CD4-positive, alpha-beta T cell treated with Interleukin-6 for 4 hours (primary cell): ENCODE data around the gene PSMA7.

Experiments used
- DNase-seq: peaks from one replicate; pipeline ENCODE4 v3.0.0-alpha.2; 2020; ENCODE audit warnings: mixed read lengths

PSMA7 gene

DNA sequence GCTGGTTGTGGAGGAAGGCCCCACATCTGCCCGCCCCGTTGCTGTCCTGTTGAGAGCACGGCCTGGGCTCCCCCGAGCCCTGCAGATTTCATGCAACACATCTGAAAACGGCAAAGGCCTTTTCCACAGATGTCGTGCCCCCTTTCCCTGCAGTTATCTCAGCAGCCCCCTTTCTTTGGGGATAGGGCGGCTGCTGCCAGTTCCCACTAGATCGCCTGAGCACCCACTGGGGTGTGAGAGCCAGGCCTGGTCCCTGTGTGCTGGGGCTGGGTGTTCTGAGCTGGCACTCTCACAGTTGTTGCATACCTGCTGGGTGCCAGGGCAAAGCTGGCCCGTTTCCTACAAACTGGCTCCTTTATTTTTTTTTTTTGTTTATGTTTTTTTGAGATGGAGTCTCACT is 27.3 kb upstream of the PSMA7 start:
- no peak for DNase-seq

DNA sequence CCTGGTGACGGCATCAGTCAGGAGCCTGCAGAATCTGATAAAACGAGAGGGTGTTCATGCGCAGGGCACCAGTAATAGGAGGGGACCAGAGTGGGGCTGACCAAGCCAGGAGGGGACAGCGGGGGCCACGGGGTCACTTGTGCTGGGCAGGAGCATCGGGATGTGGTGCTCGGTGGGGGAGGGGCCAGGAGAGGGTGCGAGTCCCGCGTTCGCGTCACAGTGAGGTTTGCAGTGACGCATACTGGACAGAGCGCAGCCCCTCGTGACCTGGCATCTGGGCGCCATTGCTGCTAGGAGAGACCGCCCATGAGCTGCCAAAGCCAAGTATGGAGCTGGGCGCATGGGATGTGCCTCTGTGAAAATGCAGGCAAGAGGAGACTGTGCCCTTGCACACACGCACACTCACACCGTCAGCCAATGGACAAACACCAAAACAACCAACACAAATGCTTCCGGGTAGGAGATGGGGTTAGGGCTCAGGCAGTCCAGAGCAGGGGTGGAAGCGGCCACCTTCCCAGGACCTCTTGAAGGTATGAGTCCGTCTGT is 25.8 kb upstream of the PSMA7 start:
- no peak for DNase-seq

DNA sequence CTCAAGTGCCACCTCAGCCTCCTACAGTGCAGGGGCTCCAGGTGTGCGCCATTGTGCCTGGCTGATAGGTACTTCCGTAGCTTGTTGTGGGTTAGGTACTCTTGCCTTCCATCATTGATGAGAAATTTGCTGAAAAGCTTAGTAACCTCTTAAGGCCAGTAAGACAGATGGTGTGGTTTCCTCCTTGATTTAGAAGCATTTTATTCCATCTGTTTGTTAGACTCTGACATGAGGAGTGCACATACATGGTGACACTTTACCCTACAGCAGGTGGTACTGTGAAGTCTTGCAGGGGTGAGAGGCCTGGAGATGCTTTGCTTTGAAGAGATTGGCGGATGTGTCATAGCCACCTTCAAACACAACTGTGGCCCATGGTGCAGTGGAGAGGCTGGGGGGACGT is 24.9 kb upstream of the PSMA7 start:
- no peak for DNase-seq

DNA sequence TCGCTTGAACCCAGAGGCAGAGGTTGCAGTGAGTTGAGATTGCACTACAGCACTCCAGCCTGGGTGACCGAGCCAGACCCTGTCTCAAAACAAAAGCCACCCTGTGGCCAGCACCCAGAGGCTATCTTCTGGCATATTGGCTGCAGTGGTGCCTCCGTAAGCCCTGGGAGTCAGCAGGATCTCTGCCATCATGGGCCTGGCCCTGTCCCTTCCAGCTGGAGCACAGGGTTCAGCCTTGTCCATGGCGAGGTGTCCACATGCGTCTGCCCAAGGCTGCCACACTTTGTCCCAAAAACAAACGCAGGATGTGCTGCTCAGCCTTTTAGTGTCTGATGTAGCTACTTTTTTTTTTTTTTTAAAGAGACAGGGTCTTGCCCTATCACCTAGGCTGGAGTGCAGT is 24.3 kb upstream of the PSMA7 start:
- no peak for DNase-seq

DNA sequence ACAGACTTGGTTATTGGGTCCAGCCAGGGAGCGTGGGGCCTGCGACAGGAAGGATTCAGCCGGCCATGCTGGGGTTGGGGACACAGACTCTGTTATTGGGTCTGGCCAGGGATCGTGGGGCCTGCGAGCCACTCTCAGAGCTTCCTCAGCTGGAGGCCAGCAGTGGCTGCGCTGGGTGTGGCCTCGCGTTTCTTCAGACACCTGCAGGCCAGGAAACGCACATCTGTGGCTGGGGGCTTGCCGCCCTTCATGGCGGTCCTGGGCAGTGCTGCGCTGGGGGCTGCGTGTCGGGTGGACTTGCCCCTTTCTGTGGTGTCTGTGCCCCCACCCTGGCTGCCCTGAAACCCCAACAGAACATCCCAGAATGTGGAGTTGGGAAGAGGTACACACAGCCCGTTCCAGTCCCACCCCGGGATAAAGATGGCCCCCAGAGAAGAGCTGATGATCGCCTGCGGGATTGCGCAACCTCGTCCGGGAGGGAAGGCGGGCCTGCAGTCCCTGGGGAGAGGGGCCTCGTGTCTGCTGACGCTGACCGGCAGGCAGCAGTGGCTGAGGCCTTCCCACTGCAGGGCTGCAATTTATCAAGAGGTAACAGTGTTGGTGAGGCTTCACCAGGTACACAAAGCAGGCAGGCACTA is 22.7 kb upstream of the PSMA7 start:
- DNase-seq: no peak

DNA sequence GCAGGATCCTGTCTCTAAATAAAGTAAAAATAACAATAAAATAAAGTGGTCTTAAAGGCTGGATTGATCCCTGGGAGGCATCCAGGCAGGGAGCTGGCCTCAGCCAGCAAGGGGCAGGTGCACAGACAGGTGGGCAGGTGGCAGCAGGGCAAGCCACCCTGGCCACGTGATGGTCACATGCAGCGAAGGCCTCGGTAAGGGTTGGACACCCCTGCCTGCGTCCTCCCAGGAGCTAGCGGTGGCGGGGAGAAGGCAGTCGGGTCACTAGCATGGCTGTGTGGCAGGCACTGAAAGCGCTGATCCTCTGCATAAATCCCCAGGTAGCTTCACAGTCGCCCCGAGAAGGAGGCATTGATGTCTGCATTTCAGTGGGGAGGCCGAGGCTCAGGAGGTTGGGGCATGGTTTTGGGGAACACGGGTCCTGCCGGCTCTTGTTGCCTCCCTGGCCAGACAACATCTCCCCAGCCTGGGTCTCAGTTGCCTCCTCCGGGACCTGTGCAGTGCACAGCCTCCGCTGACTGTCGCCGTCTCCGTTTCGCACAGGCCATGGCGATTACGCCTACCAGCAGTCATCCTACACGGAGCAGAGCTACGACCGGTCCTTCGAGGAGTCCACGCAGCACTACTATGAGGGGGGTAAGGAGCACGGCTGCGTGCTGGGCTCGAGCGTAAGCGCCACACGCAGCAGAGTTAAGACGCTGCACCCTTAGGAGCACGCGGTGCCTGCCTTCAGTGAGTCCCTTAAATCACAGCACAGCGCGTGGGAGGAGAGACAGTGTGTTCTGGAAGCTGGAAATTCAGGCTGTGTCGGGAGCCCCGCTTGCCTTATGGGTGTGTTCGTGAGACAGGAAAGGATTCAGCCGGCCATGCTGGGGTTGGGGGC is 21.9 kb upstream of the PSMA7 start:
- DNase-seq: no peak

DNA sequence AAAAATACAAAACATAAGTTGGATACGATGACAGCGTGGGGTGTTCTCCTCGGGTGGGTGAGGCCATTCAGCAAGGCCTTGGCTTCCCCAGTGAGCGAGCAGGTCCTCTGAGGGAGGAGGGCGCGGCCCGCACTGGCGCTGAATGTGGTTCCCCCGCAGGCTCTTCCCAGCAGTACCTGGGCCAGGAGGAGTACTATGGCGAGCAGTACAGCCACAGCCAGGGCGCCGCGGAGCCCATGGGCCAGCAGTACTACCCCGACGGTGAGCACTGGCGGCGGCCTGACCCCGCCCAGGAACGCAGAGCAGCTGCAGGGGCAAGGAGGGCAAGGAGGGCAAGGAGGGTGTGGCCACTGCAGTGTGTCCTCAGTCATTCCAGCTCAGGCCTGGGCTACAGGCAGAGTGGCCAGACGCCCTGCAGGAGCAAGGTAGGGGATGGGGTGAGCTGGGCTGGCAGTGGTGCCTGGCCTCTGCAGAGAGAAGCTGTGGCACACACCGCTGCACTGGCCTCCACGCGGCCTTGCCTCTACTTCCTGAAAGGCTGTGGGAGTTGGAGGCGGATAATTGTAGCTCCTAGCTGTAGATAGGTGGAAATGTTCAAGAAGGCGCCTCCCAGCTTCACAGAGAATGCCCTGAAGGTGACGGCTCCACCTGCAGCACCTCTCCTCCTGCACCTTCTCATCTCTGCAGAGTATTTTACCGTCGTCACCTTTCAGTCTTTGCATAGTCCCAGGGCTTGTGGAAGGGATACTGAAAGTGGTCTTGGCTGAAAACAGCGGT is 21.0 kb upstream of the PSMA7 start:
- DNase-seq: no peak

DNA sequence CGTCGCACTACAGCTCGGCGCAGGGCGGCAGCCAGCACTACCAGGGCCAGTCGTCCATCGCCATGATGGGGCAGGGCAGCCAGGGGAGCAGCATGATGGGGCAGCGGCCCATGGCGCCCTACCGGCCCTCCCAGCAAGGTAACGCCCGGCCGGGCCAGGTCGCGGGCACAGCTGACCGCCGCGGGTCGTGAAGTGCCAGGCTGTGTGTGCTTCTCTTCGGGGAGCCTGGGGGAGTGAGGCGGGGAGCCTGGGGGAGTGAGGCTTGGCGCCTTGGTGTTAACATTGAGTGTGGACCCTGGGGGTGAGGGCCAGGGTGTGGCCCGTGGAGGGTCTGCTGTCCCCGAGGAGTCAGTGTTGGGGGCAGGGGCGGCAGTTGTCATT is 20.3 kb upstream of the PSMA7 start:
- DNase-seq: no peak

DNA sequence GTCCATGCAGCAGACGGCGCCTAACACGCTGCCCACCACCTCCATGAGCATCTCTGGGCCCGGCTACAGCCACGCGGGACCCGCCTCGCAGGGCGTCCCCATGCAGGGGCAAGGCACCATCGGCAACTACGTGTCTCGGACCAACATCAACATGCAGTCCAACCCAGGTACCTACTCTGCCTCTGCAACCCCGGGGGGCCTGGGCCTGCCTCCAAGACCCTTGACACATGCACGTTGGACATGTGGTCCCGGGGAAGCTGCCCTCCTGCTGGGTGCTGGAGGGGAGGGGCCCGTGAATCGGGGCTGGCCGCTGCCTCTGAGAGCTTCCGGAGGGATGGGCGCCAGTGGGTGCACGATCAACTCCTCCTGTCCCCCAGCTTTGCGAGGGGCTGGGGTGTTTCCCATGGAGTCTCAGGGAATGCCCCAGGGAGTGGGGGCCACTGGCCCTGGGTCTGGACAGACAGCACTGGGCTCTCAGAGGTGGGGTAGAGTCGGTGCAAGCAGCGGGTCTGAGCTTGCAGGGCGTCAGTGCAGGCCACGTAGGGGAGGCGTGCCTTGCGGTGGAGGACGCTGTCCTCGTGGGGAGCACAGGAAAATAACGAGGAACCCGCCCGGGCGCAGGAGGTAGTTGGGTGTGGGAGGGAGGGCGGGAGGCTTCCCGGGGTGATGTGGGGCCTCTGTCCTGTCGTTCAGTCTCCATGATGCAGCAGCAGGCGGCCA is 19.7 kb upstream of the PSMA7 start:
- no peak for DNase-seq

DNA sequence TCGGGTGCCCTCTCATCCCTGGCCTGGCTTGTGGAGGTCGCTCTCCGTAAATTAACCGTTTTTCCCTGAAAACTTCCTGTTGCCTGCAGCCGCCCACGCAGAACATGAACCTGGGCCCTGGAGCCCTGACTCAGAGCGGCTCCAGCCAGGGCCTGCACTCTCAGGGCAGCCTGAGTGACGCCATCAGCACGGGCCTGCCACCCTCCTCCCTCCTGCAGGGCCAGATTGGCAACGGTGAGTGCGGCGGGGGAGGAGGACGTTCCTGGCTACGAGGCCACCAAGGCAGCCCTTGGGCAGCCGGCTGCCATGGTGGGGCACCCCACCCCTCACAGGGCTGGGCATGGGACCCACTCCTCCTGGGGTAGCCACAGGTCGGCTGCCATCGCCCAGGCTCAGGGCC is 18.2 kb upstream of the PSMA7 start:
- no peak for DNase-seq

DNA sequence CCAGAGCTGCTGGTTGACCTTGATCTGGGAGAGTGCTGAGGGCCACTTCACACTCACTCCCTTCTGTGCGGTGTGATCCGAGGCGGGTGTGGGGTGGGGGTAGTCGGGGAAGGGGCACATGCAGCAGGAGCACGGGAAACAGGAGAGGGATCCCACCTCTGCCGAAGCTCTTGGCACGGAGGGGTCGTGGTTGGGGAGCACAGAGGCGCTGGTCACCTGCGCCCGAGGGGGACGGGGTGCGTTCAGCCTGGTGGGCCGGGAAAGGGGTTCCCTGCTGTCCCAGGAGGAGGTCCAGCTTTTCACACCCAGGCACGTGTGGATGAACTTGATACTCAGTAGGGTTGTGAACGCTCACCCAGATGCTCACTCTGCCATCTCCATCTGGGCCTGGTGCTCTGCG is 17.7 kb upstream of the PSMA7 start:
- DNase-seq: no peak

DNA sequence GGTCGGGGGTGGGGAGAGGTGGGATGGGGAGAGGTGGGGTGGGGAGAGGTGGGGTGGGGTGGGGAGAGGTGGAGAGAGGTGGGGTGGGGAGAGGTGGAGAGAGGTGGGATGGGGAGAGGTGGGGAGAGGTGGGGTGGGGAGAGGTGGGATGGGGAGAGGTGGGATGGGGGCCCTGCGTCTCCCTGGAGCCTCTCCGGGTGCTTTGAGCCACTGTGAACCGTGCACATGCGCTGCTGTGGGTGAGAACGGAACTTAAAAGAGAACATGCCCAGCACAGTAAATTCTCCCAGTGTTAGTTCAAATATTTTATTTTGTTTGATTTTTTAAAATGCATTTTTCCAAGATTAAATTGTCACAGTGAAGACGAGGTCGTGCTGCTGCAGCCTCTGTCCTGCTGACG is 17.1 kb upstream of the PSMA7 start:
- no peak for DNase-seq

DNA sequence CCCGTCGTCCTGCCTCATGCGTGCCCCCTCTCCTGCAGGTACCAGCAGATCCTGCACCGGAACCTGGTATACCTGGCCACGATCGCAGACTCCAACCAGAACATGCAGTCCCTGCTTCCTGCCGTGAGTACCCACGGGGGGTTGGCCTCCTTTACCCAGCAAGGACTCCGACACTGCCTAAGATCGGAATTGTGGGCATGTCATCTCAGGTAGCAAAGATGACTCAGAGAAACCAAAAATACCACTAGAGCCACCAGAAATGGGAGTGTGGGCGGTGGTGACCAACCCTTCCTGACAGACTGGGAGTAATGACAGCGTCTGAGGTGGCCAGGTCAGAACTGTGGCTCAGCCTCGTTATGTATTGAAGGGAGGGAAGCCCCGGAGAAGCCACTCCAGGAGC is 16.6 kb upstream of the PSMA7 start:
- peak; percentile 39 for DNase-seq

DNA sequence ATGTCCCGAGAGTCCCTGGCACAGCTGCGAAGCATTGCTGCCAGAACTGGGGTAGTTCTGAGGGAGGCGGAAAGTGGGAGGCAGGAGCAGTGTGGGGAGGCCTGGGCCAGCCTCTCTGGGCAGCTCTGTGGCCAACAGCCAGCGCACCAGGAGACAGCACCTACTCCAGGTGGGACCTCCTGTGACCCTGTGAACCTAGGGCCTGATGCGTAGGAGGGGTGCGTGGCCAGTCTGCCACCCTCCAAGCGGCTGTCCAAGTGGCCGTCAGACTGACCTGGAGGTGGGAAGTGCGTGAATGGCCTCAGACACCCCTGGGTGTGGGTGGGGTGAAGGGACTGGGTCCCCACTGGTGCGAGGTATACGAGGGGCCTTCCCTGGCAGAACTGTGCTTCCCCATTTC is 15.9 kb upstream of the PSMA7 start:
- no peak for DNase-seq

DNA sequence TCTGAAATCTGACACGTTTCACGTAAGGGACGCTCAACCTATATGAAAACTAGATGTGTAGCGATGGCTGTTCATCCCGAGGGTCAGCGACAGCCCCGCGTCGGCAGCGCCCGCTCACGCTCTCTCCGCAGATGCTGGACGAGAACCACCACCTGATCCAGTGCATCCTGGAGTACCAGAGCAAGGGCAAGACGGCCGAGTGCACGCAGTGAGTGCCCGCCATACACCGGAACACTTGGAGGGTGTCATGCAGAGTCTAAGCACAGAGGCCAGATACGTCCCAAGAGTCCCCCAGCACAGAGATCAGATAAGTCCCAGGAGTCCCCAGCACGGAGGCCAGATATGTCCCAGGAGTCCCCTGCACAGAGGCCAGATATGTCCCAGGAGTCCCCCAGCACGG is 15.3 kb upstream of the PSMA7 start:
- DNase-seq: no peak

DNA sequence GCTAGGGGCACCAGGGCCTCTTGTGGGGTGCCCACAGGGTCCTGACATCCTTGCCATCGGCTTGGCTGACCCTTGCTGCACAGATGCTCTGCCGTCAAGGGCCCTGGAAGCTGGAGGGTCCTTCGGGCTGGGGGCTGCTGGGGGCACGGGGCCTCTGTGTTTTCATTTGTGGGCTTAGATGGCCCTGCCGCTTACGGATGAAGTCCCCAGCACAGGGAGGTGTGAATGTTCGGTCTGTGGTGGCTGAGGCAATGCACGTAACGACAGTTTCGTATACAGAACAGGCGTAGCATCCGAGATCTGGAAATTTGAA is 14.8 kb upstream of the PSMA7 start:
- DNase-seq: no peak

DNA sequence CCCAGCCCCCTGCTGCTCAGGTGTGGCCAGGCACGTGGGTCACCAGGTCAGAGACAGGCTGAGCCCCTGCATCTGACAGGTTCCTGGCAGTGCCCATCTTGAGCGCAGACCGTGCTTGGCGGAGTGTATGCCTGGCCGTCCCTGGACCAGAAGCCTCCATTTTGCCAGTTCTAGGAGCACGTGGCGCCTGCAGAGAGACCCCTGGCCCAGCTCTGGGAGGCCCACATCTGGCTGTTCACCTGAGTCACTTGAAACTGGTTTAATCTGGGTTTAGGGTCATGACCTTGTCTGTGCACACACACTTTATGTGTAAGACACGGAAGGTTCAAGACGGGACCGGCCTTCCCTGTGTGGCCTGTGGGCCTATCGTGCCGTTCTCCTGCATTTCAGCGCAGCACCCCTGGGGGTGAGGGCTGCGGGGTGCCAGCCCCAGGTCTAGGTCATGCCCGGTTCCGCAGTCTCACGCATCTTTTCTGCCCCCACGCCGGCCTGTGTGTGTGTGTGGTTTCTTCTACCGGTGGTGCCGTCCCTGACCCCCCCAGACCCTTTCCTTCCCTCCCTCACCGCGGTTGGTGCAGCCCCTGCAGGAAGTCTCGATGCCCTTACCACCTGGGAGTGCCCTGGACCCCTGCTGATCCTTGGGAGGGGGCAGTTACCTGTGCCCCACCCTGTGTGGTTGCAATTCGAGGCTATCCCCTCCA is 14.3 kb upstream of the PSMA7 start:
- DNase-seq: no peak

DNA sequence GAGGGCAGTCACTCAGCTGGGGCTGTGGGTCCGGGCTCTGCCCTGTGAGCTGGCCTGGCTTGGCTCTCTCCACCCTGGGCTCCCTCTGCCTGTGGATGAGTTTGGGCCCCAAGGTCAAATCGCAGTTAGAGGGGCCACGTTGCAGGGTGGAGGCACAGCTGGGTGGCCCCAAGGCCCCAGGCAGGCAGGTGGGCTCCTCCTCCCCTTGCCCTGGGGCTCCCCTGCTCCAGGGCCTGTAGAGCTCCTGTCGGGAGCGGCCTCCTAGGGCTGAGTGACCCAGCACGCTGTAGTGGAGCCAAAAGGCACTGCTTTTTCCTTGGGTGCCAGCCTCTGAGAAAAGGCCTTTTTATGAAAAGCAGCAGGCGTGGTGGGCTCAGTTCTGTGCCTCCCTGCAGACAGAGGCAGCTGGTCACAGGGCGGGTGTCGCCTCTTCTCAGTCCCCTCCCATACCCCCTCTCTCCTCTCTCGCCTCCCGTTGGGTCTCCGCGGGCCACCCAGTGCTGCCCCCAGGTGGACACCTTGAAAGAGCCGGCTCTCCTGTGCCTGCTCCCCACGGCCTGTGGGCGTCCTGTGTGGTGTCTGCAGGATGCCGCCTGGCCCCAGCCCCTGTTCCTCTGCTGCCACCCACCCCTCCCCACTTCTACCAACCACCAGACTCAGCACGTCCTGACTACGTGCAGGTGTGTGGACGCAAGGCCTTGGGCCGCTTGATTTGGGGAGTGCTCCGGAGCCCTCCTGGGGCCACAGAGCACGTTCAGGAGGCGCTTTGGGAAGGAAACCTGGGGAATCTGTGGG is 13.6 kb upstream of the PSMA7 start:
- DNase-seq: peak; percentile 80

DNA sequence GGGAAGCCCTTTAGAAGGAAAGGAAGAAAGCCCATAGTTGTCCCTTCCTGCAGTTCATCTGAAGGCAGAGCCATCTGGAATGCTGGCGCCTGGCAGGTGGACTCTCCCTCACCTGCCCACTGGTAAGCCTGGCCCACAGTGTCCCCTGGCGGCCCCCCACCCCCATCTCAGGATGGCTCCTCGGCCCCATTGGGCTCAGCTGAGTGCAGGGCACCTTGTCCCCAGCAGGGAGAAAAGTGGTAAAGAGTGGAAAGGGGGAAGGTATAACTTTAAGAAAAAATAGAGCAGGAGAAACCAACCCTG is 13.0 kb upstream of the PSMA7 start:
- no peak for DNase-seq

DNA sequence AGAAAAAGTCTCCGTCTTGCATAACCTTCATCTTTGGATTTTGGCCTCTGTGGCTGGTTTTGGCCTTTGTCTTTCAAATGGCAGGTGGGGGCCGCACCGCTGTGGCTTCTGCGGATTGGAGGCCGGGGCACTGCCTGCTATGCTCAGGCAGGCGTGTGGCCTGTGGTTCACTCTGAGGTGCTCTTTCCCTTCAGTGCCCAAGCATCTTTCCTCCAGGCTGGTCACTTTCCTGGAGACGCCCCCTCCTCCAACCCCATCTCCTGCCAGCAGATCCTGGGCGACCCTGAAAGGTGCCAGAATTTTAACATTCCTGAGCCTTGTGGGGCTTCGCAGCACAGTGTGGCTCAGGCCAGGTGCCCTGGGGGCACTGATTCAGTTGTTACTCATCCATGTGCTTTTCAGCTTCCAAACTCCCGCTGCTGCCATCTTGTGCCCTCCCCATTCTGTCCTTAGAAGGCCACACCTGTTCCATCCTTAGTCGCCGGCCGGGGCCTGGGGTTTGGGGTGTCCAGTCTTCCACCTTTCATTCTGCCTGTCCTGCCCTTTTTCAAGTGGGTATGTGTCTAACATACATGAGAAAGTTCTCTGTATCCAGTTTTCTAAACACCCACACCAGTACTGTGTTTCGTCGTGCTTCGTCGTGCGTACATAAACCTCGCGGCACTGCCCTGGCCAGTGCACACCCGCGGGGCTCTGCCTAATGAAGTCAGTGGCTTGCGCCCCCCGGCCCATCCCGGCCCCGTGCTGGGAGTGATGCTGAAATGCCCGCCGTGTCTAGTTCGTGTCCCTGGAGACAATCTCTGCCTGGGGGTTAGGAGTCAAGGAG is 12.4 kb upstream of the PSMA7 start:
- no peak for DNase-seq

DNA sequence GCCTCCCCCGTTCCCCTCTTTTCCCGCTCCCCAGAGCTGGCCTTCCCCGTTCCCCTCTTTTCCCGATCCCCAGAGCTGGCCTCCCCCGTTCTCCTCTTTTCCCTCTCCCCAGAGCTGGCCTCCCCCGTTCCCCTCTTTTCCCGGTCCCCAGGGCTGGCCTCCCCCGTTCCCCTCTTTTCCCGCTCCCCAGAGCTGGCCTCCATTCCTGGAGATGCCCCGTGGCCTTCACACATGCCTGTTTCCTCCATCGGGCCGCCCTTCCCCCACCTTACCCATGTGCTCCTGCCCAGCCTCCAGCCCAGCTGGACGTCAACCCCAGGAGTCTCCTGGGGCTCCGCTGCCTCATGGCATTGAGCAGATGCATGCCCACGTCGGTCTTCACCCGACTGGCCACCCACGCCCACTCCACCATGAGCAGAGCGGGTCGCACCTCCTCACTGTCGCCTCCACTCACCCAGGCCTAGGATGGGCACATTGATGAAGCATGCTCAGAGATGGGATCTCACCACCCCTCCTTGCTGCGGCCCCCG is 8.7 kb upstream of the PSMA7 start:
- DNase-seq: no peak
